Islet precursor cell (in vitro differentiated cells): Measurements from ENCODE around the gene AMFR.

Experiments
- DNase-seq: peaks from one replicate; pipeline ENCODE4 v3.0.0-alpha.2; 2018

Gene AMFR

DNA sequence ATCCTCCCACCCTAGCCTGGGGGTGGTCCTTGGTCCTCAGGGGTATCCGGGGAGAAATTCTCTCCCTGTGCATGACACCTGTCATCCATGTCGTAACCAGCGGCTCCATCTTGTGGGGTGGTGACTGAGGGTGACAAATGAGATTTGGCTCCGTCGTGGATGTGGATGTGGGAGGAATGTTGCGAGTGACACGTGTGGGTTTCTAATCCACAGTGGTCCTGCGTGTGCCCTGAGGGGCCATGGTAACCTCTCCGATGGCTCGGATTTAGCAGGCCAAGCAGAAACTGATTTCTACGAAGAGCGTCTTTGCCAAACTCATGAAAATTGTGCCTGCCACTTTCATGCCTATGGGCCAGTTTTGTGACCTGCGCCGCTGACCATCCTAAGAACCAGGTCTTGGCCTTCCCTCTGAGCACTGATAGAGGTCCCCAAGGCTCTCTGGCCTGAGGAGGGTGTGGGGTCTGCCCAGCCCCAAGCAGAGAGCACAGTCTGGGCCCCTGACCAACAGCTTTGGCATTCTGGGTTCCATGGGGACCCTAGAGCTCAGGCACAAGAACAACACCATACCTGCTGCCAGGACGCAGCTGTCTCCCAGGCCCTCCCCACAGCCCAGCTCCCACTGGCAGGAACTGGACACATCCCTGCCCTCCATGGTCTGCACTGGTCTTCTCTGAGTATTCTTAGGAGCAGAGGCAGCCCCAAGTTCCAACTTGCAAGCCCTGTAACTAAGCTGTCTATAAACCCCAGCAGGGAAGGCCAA, 79.0 kb downstream of the AMFR start:
- no peak for DNase-seq

DNA sequence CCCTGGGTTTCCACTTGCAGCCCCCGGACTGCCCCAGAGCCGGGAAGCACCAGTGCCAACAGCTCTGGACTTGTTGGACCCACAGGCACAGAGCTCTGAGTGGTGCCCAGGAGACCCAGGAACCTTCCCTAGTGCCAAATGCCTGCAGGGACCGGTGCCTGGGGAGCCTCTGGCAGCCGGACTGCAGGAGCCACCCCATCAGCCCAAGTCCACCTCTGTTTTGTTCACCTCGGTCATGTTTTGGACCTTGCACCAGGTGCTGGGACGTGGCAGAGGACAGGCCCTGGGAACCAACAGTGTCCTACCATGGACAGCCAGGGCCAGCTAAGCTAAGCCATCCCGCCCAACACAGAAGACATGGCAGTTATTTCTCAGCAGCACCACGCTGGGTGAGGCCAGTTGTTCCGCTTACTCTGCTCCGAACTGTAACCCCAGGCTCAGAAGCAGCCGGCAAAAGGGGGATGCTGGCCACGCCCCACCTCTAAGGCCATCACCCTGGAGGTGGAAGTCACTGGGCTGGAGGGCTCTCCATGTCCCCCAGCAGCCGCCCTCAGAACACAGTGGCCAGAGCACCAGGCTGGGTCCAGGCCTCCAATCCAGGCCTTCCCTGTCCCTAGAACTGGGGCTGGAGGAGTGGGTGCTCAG, 79.8 kb downstream of the AMFR start:
- no peak for DNase-seq

DNA sequence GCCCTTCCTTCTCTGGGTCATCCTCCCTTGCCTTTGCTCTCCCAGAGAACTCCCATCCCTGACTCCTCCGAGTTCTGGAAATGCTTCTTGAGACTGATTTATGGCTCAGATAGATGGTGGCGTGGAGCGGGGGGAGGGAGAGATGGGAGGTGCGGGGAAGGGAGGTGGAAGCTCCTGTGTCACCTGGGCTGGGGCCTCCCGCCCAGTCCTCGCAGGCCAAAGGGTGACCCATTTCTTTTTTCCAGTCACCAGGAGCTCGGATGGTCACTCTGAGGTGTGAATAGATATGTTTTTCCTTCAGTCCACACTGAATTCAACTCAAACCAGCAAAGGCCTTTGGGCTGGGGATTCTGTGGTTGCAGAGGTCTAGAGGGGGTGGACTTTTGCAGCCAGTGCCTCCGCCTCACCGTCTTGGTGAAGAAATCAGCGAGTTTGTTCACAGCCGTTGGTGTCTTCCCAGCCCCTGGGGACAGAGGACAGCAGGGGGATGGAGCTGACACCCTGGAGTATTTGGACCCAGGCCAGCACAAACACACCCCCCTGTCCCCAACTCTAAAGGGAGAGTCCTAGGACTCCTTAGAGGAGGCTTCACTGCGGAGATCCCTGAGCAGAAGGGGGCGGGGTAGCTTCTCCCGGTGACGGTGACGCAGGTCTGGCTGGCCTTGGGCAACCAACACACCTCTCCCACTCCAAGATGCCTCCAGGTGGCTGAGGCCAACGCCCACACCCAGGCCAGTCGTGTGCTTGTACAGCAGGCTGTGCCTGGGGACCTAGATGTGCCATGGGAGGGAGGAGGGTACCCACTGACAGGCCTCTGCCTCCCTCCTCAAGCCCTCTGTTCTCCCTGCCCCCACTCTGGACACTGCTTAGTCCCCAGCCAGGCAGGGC, 80.6 kb downstream of the AMFR start:
- DNase-seq: no peak

DNA sequence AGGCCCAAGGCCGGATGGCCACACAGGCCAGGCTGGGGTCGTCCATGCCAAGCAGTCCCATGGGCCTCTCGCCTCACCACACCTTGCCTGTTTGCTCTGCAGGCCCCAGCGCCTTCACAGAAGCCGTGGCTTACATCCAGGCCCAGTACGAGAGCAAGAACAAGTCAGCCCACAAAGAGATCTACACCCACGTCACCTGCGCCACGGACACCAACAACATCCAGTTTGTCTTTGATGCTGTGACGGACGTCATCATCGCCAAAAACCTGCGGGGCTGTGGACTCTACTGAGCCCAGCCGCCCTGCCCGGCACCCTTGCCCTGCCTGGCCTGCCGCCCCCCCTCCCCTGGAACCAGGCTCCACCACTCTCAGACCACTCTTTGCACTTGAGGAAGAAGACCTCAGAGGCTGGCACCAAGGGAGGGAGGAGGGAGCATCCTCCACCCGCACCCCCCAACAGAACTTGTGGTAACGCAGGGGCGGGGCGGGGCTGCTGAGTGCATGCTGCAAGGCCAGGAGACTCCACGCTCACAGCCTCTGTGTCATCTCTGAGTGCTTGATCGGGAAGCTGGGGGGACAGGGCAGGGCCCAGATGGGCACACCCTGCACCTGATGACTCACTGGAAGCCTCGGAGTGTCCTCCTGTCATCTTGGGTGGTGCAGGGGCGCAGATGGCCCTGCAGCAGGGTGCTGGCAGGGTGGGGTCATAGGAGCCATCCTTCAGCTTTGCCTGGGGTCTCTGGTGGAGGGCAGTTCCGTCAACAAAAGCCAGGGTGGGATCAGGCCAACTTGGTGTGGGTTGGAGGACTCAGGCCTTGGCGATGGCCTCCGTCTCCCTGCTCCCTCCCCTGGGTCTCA, 81.5 kb downstream of the AMFR start:
- DNase-seq: no peak

DNA sequence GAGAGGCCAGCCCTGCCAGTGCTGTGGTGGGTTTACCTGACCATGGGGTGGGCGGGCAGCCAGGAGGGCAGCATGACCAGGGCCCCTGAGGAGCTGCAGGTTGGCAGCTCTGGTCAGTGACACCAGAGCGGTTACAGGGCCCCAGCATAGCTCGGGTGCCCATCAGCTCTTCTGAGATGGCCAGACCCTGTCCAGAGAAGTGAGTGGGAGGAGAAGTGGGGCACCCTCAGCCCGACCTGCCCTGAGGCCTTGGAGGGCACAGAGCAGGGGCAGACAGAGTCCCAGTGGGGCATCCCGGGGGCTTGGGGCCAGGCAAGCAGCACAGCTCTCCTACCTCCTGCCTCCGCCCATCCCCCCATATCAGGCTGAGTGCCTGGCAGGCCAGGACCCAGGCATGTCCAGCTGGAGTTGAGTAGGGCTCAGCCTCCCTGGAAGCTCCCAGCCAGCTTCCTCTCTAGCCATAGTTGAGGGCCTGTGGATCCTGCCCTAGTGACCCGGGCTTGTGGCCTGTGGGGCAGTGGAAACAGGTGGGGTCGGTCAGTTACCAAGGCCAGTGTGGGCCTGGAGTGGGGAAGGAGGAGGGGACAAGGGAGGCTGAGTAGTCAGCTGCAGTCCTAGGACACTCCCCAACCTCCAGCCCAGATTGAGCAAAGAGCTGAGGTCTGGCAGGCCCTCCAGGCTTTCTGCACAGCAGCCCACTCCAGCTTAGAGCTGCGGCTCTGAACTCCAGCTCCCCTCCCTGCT, 83.5 kb downstream of the AMFR start:
- no peak for DNase-seq

DNA sequence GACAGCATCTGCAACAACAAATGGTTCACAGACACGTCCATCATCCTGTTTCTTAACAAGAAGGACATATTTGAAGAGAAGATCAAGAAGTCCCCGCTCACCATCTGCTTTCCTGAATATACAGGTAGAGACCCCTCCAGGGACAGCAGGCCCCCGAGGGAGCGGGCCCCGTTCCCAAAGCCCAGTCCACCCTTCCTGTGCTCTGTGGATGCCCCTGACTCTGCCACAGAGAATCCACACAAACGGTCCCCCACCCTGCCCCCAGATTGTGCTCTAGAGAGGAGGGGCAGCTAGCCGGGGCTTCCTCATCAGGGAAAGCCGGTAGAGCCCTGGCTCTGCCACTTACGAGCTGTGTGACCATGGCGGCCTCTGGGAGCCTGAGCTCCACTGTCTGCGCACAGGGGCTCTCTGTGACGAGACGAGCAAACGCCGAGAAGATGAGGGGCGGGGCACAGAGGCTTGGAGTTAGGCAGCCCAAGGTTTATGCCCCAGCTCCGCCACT, 84.4 kb downstream of the AMFR start:
- no peak for DNase-seq

DNA sequence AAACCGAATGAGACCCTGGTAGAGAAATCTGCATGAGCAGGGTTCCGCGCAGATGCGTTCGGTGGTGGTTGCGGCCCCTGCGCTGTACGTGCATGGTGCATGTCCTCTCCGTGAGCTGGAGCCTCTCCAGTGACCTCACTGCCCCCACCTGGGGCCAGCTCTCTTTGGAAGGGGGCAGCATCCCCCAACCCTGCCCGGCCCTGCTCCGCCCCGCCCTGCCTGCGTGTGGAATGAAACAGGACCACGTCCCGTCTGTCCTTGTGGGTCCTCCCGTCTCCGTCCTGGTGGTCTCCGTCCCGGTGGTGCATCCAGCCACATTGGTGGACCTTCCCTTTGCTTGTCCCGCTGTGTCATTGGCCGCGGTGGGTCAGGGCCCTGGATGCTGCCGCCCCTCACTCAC, 84.9 kb downstream of the AMFR start:
- DNase-seq: no peak

DNA sequence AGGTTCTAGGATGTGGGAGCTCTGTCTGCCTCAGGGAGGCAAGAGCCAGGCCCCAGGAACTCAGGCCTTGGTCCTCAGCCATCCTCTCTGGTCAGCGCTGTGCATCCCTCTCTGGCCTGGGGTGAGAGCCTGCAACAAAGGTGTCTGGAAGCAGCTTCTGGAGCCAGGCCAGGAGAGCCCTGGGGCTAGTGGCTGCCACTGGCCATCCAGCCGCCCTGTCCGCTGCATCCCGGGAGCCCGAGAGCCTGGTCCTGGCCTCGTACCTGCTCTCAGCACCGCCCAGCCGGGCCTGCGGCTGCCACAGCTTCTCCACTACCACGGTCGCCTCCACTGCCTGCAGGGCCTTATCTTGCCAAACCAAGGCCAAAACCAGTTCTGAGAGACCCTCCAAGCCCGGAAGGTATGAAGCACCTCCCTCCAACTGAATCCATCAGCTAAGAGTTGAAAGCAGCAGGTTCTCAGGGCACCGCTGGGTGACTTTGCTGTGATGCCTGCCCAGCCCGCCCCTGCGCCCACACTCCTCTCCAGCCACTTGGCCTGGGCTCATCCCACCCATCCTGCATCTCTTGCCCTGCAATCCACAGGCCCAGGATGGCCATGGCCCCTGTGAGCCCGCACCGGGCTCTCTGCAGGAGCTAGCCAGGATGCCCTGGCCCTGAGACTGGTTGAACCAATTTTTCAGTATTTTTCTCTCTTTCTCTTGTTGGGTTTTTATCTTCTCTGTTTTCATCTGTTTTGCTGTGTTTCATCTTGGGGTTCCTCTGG, 85.7 kb downstream of the AMFR start:
- DNase-seq: no peak

DNA sequence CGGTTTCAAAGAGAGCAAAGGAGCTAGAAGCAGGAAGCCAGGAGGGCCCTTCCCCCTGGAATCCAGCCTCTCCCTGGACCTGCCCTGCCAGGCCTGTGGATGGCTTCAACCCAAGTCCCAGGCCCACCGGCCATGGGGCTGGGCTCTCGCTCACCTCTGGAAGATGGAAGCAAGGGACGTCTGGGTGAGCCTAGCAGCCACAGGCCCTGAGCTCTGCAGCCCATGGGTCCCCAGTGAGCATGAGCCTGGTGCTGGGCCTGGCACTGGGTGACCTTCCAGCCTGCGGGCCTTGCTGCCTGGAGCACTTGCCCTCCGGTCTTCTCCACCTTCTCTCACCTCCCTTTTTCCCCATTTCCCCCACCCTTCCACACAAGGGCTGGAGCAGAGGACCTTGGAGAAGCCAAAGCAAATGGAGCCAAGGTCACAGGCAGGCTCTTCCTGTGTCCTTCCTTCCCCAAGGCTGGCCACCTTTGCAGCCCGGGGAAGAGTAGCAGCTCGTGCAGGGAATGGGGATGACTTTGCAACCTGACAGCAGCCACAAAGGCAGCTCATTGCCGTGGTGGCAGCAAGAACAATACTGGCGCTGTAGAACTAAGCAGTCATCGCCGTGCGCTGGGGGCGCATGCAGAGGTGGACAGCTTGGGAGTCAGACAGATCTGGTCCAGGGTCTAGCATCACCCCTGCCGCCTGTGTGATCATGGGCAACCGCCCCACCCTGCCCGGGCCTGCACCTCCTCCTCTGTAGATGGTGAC, 86.6 kb downstream of the AMFR start:
- no peak for DNase-seq

DNA sequence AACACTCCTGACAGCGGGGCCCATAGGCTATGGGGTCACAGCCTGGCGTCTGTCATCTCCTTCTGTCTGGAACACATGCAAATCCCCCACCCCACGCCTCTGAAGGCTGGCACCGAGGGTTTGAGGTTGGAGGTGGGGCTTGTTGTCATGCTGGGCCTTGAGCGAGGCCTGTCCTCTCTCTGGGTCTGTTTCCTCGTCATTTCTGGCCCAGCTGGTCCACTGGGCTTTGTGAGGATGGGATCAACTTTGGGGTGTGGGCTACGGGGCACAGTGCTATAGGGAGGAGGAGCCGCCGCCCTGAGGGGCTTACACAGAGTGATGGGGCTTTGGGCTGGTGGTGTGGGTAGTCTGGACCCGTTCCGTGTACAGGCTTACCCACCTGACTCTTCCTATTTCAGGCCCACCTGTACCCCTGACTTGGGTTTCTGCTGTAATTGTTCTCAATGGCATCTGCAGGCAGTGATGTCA, 87.5 kb downstream of the AMFR start:
- no peak for DNase-seq

DNA sequence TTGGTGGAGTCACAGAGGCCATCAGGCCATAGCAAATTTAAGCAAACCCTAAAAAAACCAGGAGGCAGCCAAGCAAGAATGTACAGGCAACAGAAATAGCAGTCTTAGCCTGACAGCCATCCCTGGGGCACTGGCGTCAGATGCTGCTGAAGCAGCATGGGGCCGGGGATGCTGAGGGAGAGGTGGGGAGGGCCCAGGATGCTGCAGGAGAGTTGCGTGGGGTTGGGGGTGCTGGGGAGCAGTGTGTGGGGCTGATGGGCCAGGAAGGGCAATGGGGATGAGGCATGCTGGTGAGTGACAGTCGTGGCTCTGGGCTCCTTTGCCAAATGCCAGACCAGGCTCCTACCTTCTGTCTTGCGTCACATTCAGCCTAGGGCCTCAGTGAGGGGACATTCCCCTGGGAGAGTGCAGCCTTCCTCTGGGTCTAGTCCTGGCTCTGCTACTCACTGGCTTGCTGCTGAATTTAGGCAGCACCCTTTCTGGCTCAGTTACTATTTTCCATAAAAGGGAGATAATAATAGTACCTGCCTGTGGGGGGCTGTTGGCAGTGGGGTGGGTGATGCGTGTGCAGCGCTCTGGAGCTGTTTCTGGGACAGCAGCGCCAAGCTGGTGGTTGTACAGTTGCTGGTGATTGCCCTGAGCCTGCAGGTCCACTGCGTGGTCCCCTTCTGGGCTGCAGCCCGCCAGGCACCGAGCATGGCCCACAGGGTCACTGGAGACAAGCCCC, 88.1 kb downstream of the AMFR start:
- no peak for DNase-seq

DNA sequence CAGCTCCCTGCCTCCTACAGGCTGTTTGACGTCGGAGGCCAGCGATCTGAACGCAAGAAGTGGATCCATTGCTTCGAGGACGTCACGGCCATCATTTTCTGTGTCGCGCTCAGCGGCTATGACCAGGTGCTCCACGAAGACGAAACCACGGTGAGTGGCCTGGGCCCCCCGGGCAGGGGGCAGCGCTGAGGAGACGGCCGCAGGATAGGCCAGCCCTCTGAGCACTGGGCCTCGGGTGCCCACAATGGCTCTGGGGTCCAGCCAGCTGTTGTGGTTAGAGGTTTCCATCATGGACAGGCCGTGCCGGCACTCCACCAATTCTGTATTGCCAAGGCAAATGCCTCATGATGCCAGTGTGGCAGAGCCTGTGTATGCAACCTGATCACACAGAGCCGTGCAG, 88.6 kb downstream of the AMFR start:
- DNase-seq: no peak

DNA sequence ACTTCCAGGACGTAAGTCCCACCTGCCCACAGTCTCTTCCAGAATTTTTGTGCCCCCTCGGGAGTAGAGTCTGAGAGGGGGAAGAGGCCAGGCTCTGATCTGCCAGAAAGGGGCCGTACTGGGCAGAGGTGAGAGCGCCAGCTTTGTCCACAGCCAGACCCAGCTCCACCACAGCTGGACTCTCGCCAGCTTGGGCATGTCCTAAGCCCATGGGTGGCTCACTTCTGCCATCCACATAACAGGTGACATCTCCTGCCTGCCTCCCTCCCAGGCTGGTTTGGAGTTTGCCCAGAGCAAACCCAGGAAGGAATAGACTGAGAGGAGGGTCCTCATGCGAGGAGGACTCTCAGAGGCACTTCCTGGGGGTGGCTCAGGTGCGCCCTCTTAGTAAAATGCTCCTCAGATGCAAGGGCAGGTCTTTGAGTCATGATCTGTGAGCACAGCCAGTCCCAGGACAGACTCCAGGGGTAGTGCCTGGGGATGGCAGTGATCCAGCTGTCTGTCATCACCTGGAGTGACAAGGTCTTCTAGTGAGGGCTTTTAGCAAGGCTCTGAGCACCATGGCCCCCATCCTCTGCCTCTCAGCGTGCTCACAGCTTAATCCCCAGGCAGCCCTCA, 89.2 kb downstream of the AMFR start:
- no peak for DNase-seq

DNA sequence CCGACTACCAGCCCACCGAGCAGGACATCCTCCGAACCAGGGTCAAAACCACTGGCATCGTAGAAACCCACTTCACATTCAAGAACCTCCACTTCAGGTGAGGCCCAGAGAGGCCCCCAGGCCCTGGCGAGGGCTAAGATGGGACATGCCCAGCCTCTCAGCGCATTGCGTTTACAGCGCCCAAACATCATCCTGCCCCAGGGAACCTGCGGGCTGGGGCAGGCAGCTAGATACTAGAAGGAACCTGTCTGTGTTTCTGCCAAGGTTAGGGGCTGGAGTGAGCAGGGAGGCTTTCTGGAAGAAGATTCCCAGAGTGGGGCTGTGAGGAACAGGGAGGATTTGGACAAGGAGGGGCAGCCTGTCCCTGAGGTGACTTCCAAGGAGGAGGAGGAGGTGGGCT, 90.6 kb downstream of the AMFR start:
- no peak for DNase-seq

DNA sequence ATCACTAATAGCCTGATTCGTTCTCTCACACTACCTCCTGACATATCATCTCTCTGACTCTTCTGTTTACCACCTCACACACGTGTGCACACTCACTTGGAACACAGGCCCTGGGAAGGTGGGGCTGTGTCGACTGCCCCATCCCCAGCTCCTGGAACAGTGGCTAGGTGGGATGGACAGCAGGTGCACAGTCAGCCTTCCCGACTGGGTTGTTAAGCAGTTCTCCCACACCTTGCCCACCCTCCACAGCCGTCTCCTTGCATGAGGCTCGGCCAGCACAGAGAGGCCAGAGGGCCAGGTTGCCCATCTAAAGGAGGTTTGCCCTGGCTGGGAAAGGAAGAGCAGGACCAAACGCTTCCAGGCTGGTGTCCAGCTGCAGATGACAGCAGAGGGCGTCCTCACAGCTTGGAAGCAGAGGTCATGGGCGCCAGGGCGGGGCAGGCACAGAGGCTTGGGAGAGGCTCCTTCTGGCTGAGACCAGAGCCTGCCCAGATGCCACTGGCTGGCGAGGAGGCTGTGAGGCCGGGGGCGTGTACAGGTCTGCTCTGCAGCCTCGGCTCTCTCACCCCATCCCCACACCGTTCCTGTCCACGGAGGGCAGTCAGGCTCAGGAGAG, 92.8 kb downstream of the AMFR start:
- peak; percentile 95 for DNase-seq

DNA sequence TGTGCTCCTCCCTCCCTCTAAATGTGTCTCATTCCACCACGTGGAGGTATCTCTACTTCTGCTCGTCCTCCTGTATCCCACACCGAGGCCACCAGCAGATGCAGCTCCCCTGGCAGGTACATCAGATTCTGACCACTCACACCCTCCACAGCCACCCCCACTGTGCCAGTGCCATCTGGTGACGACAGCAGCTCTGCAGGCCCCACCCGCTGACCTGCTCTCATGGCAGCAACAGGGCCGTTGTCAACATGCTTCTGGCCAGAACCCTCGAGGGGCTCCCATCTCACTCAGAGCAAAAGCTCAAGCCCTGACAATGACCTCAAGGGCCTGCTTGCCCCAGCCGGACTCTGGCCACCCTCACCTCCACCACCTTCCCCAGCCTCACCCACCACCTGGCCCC, 93.4 kb downstream of the AMFR start:
- DNase-seq: no peak

DNA sequence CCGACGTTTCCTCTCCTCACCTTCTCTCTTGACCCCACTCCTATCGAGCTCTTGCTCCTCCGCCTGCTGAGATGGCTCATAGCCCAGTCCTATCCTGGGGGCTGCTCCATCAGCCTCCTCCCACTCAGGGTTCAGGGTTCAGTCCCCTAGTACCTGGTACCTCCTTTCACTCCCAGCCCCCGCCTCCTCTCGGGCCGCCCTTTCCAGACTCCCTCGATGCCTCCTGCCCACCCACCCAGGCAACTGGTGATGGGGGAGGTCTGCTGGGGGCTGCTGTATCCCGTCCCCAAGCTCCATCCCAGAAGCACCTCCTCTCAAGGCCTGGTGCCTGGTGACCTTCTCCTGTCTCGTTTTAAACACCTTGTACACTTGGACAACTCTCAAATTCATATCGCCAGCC, 93.9 kb downstream of the AMFR start:
- no peak for DNase-seq

DNA sequence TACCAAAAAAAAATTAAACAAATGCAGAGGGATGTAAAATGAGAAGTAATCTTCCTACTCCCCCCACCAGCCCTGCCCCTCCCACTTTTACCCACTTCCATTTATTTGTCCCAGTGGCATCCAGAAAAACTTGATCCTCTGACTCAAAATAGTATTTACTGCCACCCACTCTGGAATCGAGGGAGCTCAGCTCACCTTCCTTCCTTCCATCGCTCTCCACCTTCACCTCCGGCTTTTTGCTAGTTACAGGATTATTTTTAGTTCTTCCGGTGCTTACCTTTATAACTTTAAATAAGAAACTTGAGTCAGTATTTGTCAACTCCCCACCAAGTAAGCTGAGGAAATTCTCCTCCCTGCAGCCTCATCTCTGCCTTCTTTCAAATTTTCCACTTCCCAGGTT, 94.9 kb downstream of the AMFR start:
- DNase-seq: no peak

DNA sequence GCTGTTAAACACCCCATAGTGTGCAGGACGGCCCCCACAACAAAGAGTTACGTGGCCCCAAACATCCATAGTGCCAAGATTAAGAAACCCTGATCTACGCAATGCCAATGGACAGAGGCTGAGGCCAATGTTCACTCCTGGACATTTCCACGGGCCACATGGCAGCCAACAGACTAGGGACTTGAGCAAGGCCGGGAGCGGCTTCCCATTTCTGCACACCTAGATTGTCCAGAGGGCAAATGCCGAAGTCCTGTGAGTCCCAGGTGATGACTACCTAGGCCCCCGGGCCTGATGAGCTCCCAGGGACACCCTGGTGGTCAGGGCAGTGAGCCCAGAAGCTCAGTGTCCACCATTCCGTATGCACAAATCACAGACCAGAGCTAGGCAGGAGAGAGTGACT, 95.5 kb downstream of the AMFR start:
- DNase-seq: no peak
